T-helper 22 cell (primary cell): ENCODE results near the gene KRTAP1-5.
"Not testable (repeated sequence)": the region's sequence is repeated elsewhere in the genome, so short reads cannot be mapped to it uniquely, and the experiment has no call there.

Experiments
- DNase-seq: peaks from one replicate; pipeline ENCODE4 v3.0.0-alpha.2; 2020; ENCODE audit warnings: low read depth

KRTAP1-5 gene

GRCh38 chr17:41026715-41027471, at the start of gene KRTAP1-5:
KRTAP1-5 (minus strand) TSS chr17:41027208; CDS start chr17:41027155, 53 bp downstream.
- DNase-seq = no peak

- no peak for DNase-seq
Observed at GRCh38 chr17:41076788-41077187, 49.8 kb upstream of the KRTAP1-5 start.

GRCh38 chr17:41073676-41074075, 46.7 kb upstream of the KRTAP1-5 start:
- no peak for DNase-seq

- no peak for DNase-seq
Observed at GRCh38 chr17:41071606-41072360, 44.8 kb upstream of the KRTAP1-5 start.

- no peak for DNase-seq
Observed at GRCh38 chr17:41069031-41069430, 42.0 kb upstream of the KRTAP1-5 start.

GRCh38 chr17:41067281-41067680, 40.3 kb upstream of the KRTAP1-5 start:
- no peak for DNase-seq

GRCh38 chr17:41065829-41066624, 39.0 kb upstream of the KRTAP1-5 start, which contains the start of gene KRTAP2-4:
KRTAP2-4 (minus strand) TSS chr17:41065879; CDS start chr17:41065845, 34 bp downstream.
- no peak for DNase-seq

GRCh38 chr17:41065016-41065689, 38.1 kb upstream of the KRTAP1-5 start:
- not testable (repeated sequence) for DNase-seq

GRCh38 chr17:41064301-41064700, 37.3 kb upstream of the KRTAP1-5 start:
- DNase-seq = no peak

GRCh38 chr17:41063449-41063848, 36.4 kb upstream of the KRTAP1-5 start:
- DNase-seq = no peak

GRCh38 chr17:41061964-41062363, 35.0 kb upstream of the KRTAP1-5 start:
- no peak for DNase-seq

- no peak for DNase-seq
Observed at GRCh38 chr17:41060052-41060604, 33.1 kb upstream of the KRTAP1-5 start, which contains the start of gene KRTAP2-3. KRTAP2-3 (minus strand) TSS chr17:41060114; CDS start chr17:41060050, 64 bp downstream.

GRCh38 chr17:41059276-41060051, 32.5 kb upstream of the KRTAP1-5 start:
- not testable (repeated sequence) for DNase-seq

GRCh38 chr17:41058741-41059140, 31.7 kb upstream of the KRTAP1-5 start:
- DNase-seq = no peak

GRCh38 chr17:41057547-41057946, 30.5 kb upstream of the KRTAP1-5 start:
- DNase-seq = no peak

- not testable (repeated sequence) for DNase-seq
Observed at GRCh38 chr17:41055130-41055529, 28.1 kb upstream of the KRTAP1-5 start, which contains the start of gene KRTAP2-2. KRTAP2-2 (minus strand) TSS chr17:41055230; CDS start chr17:41055211, 19 bp downstream.

- DNase-seq = not testable (repeated sequence)
Observed at GRCh38 chr17:41054556-41054955, 27.5 kb upstream of the KRTAP1-5 start.

GRCh38 chr17:41054025-41054424, 27.0 kb upstream of the KRTAP1-5 start:
- no peak for DNase-seq

- DNase-seq = no peak
Observed at GRCh38 chr17:41052566-41052965, 25.6 kb upstream of the KRTAP1-5 start.

GRCh38 chr17:41049110-41049509, 22.1 kb upstream of the KRTAP1-5 start:
- no peak for DNase-seq
